Testis (tissue), 5 donors: ENCODE measurements around the gene RALGPS2. TPM values are rescaled to one million over a fixed set of nuclear protein-coding genes. Genes with fewer than 3 reads are reported as not detected.

Experiments
- DNase-seq: peaks from one replicate; pipeline ENCODE4 v3.0.0-alpha.2; 2019
- H3K27ac ChIP-seq, 2 donors: fragments of 200-600 bp; sonication (generic); one replicate each; pipeline ENCODE4 v1.5.1; 2019
- H3K27me3 ChIP-seq: fragments of 200-600 bp; sonication (generic); one replicate; pipeline ENCODE4 v1.5.1; 2019
- H3K36me3 ChIP-seq: fragments of 200-600 bp; sonication (generic); one replicate; pipeline ENCODE4 v1.5.1; 2017; ENCODE audit warnings: low read depth; ENCODE audit errors: missing control alignments
- H3K4me1 ChIP-seq: fragments of 200-600 bp; sonication (generic); one replicate; pipeline ENCODE4 v1.5.1; 2019
- H3K4me3 ChIP-seq, 2 donors: fragments of 200-600 bp; sonication (generic); one replicate each; pipeline ENCODE4 v1.5.1; 2017 to 2019
- H3K9me3 ChIP-seq: fragments of 200-600 bp; sonication (generic); one replicate; pipeline ENCODE4 v1.5.1; 2017
- POLR2A ChIP-seq: fragments of 450-650 bp; IDR thresholded peaks from one replicate; pipeline ENCODE4 v1.6.1; 2017; ENCODE audit warnings: antibody characterized with exemption, mild to moderate bottlenecking, moderate library complexity
- WGBS, 2 donors: methylation state at CpG; one replicate each; pipeline ENCODE4 v1.1.5; 2018; 5-methylcytosine and 5-hydroxymethylcytosine counted together
- intact Hi-C: fragments of 100-400 bp; cut with DNase I; formaldehyde crosslinking; loops from one replicate; pipeline ENCODE4 v1.15.1; 2023; ENCODE audit warnings: low total_unique reads
- long read RNA-seq, 2 donors: transcript quantifications; one replicate each; lab custom pipeline, GENCODE V29; 2026
- polyA plus RNA-seq: library from polyadenylated mRNA; stranded (reverse); fragments of 350-450 nt; fragmentation: Illumina TruSeq; extraction: RNeasy Lipid Tissue Mini Kit (QIAGEN cat#74804); gene quantifications from one replicate; pipeline ENCODE4 v1.2.3, GENCODE V29; 2014; ENCODE audit warnings: low read depth, low replicate concordance; ENCODE audit not compliant: insufficient read depth
- total RNA-seq, 2 donors: library from RNA; depleted of rRNA; stranded (reverse); fragments of >200 nt; gene quantifications; one replicate each; pipeline ENCODE4 v1.2.3, GENCODE V29; 2016
- TF ChIP-seq, protein P1 (sequence below), 3 experiments: fragments of 450-650 bp in 2 of 3; fragments of 200-600 bp in 1 of 3; sonication (generic) in 1 of 3; IDR thresholded peaks; one replicate each; pipeline ENCODE4 v1.5.1; 2016 to 2019; ENCODE audit warnings: antibody characterized with exemption in 3 of 3, mild to moderate bottlenecking in 2 of 3, moderate library complexity in 1 of 3

RALGPS2 gene, protein sequence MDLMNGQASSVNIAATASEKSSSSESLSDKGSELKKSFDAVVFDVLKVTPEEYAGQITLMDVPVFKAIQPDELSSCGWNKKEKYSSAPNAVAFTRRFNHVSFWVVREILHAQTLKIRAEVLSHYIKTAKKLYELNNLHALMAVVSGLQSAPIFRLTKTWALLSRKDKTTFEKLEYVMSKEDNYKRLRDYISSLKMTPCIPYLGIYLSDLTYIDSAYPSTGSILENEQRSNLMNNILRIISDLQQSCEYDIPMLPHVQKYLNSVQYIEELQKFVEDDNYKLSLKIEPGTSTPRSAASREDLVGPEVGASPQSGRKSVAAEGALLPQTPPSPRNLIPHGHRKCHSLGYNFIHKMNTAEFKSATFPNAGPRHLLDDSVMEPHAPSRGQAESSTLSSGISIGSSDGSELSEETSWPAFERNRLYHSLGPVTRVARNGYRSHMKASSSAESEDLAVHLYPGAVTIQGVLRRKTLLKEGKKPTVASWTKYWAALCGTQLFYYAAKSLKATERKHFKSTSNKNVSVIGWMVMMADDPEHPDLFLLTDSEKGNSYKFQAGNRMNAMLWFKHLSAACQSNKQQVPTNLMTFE
- total RNA-seq, result 10 to 100 TPM; 56.3 to 78.6 TPM
- 224 TPM for polyA plus RNA-seq
- long read RNA-seq, donor 1, full-length matches to known transcripts, result 4 of 48 reads
- long read RNA-seq, donor 1, partial matches to known transcripts, result 37 of 48 reads
- long read RNA-seq, donor 1, other reads (novel, unspliced or antisense), result 7 of 48 reads
- long read RNA-seq, donor 2, result 0 reads

DNA sequence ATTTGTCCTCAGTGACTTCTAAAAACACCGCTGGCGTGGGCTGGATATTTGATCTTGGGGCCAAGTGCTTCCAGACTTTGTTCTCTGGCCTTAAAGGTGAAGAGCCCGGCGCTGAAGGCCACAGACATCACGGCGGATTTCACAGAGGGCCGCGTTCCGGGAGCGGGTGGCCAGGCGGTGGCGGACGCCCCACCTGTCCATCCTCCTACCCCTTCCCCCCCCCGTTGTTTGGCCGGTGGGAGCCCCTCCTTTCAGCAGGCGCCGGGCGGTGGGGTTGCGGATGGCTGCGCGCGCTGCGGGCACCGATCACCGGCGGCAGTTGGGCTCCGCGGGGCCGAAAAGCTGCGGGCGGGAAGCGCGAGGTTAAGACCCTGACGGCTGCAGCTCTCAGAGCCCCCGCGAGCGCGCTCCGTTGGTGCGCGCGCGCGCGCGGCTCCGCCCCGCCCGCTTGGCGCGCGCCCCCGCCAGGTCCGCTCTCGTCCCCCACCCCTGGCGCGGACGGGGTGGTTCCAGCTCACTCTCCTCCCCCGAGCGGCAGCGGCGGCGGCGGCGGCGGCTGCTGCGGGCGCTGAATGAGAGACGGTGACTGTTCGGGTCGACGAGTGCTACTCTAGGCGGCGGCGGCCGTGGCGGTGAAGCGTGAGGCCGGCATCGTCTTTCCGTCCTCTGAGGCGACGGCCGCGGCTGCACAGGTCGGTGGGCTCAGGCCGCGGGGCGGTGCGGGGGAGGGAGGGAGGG lies at the start of gene RALGPS2:
Gene RALGPS2, plus strand, starts transcription at position 517 of the 738 bp plus-strand sequence. CDS start 51,521 bp downstream, outside the sequence.
- intact Hi-C loops, result no loop called here
- TF ChIP-seq POLR2A, result no peak
- Histone ChIP-seq H3K4me1 (no peaks in the 10 kb centered on the region), H3K4me3 (peak within 1 kb of the TSS; percentile 86 to 93), H3K9me3 (no peaks in the 10 kb centered on the region), H3K36me3 (no peaks in the 10 kb centered on the region), H3K27ac (peak within 1 kb of the TSS; percentile 90 to 94), H3K27me3 (no peaks in the 10 kb centered on the region)
- 1 to 13% methylated on average over 3 to 65 of the region's 90 CpGs for WGBS, 2 donors
- peak; percentile 76 for DNase-seq

DNA sequence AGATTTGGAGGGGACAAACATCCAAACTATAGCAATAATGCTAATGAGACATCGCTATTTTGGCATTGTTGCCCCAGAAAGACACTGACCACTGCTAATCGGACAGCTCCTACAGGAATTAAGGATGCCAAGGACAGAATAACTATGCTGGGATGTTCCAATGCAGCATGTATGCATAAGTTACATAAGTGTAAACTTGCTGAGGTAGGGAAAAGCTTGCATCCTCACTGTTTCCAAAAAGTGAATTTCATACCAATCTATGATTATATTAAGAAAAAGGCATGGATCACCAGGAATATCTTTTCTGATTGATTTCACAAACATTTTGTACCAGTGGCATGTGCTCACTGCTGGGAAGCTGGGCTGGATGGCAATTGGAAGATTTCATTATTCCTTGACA lies 45.8 kb upstream of the RALGPS2 start:
- TF ChIP-seq, protein P1, sequence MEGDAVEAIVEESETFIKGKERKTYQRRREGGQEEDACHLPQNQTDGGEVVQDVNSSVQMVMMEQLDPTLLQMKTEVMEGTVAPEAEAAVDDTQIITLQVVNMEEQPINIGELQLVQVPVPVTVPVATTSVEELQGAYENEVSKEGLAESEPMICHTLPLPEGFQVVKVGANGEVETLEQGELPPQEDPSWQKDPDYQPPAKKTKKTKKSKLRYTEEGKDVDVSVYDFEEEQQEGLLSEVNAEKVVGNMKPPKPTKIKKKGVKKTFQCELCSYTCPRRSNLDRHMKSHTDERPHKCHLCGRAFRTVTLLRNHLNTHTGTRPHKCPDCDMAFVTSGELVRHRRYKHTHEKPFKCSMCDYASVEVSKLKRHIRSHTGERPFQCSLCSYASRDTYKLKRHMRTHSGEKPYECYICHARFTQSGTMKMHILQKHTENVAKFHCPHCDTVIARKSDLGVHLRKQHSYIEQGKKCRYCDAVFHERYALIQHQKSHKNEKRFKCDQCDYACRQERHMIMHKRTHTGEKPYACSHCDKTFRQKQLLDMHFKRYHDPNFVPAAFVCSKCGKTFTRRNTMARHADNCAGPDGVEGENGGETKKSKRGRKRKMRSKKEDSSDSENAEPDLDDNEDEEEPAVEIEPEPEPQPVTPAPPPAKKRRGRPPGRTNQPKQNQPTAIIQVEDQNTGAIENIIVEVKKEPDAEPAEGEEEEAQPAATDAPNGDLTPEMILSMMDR (IDR thresholded peaks at IDR 0.05), result no peak
- TF ChIP-seq POLR2A, result no peak
- WGBS, 2 donors, result 78 to 82% methylated on average over 2 of the region's 2 CpGs
- H3K4me1 ChIP-seq, result no peaks in the 10 kb centered on the region
- H3K4me3 ChIP-seq, result no peak overlapping the region
- H3K9me3 ChIP-seq, result no peaks in the 10 kb centered on the region
- DNase-seq, result no peak
- no peak overlapping the region for H3K27ac ChIP-seq
- H3K36me3 ChIP-seq, result no peaks in the 10 kb centered on the region
- H3K27me3 ChIP-seq, result no peaks in the 10 kb centered on the region
- intact Hi-C loops, result no loop called here

DNA sequence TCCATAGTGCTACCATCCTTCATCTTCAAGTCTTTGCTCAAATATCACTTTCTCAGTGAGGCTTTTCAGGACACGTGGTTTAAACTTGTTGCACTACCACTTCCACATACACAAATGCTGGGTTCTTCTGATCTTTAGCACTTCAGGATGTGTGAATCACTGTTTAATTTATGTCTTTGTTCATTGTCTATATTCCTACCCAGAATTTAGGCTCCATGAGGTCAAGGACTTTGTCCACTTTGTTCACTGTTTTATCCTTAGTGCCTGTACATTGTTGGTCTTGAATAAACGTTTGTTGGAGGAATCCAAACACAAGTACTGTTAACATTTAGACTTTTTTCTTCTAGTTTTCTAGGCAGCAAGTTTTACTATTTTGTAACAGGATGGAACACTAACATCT lies 42.6 kb upstream of the RALGPS2 start:
- 44 to 46% methylated on average over 2 of the region's 2 CpGs for WGBS, 2 donors
- Histone ChIP-seq H3K4me3 (no peak overlapping the region), H3K9me3 (no peaks in the 10 kb centered on the region), H3K4me1 (no peaks in the 10 kb centered on the region), H3K27ac (no peak overlapping the region), H3K36me3 (no peaks in the 10 kb centered on the region), H3K27me3 (no peaks in the 10 kb centered on the region)
- DNase-seq, result no peak
- no peak for TF ChIP-seq POLR2A
- TF ChIP-seq, protein P1 (IDR thresholded peaks at IDR 0.05), result no peak
- intact Hi-C loops, result no loop called here

DNA sequence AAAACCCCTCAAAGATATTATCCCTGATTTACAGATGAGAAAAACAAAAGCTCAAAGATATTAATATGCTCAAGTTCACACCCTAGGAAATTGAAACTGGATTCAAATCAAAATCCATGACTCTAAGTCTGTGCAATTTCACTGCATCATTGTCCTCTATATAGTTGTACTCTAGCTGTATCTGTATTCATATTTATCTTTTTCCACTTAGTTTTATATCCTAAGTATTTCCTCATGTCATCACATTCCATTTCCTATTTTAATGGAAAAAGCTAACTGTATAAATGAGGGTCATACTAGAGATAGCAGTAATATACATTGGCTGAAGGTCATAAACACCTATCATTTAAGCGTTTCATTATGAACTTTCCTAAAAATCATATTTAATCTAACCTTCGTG lies 42.2 kb upstream of the RALGPS2 start:
- no peak overlapping the region for H3K4me3 ChIP-seq
- no peaks in the 10 kb centered on the region for H3K9me3 ChIP-seq
- DNase-seq, result no peak
- H3K27ac ChIP-seq, result no peak overlapping the region
- H3K4me1 ChIP-seq, result no peaks in the 10 kb centered on the region
- TF ChIP-seq POLR2A, result no peak
- TF ChIP-seq, protein P1 (IDR thresholded peaks at IDR 0.05), result no peak
- no peaks in the 10 kb centered on the region for H3K27me3 ChIP-seq
- 81 to 82% methylated on average over 2 of the region's 2 CpGs for WGBS, 2 donors
- intact Hi-C loops, result no loop called here
- no peaks in the 10 kb centered on the region for H3K36me3 ChIP-seq

DNA sequence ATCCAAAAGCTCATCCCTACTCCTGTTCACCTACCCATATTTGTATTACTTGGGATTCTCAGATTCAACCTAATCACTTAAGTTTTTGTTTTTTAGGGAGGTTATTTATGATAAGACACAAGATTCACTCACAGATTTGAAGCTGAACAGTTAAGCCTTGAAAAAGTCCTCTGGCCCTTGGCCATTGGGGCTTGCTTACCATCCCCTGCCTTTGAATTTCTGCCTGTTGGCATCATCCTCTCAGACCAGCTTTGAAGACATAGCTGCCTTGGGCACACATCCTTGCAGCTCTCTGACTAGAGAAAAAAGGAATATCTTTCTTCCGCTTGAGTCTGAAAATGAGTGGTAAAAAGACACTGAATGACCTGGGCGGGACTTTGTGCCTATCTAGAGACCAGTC lies 41.8 kb upstream of the RALGPS2 start:
- no peak for DNase-seq
- no peaks in the 10 kb centered on the region for H3K9me3 ChIP-seq
- H3K27me3 ChIP-seq, result no peaks in the 10 kb centered on the region
- 85 to 94% methylated on average over 2 of the region's 2 CpGs for WGBS, 2 donors
- no peak for TF ChIP-seq POLR2A
- TF ChIP-seq, protein P1 (IDR thresholded peaks at IDR 0.05), result no peak
- intact Hi-C loops, result no loop called here
- H3K4me3 ChIP-seq, result no peak overlapping the region
- H3K27ac ChIP-seq, result no peak overlapping the region
- no peaks in the 10 kb centered on the region for H3K36me3 ChIP-seq
- H3K4me1 ChIP-seq, result no peaks in the 10 kb centered on the region
